Fibroblast of mammary gland (primary cell): ENCODE measurements around the gene MARS2.
A peak's percentile ranks its signal among the peaks of the same experiment; 100 is the strongest.
"Not testable (repeated sequence)": the region's sequence is repeated elsewhere in the genome, so short reads cannot be mapped to it uniquely, and the experiment has no call there.

Source experiments
- DNase-seq: peaks from one replicate; pipeline ENCODE4 v3.0.0-alpha.2; 2010; ENCODE audit warnings: low read depth
- H3K4me3 ChIP-seq: 2 replicates; pipeline ENCODE4 v1.5.1; 2011; ENCODE audit warnings: low read depth, mild to moderate bottlenecking, low read length, moderate library complexity; ENCODE audit not compliant: control insufficient read depth
- TF ChIP-seq, protein P1 (sequence below): conservative IDR thresholded peaks from 2 replicates; pipeline ENCODE4 v1.5.1; 2011; ENCODE audit warnings: low read depth, low read length, inconsistent platforms; ENCODE audit not compliant: control insufficient read depth, insufficient read depth

MARS2 gene

DNA sequence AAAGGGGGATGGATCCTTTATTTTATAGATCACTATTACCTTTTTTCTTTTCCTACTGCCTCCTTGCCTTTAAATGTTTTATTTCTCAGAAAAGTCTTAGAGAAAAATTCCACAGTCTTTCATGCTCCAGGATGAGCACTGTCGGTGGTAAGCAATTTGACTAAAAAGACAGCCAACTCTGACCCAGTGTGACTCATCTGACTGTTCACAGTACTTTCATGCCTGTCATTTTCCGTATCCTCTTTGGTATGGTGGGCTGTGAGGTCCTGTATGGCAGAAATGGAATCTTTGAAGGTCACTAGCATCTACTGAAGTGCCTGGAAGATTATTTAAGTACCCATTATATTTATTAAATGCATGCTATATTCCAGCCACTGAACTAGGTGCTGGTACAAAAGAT lies 27.7 kb upstream of the MARS2 start:
- DNase-seq = peak; percentile 70
- H3K4me3 ChIP-seq = no peak overlapping the region
- TF ChIP-seq, protein P1, sequence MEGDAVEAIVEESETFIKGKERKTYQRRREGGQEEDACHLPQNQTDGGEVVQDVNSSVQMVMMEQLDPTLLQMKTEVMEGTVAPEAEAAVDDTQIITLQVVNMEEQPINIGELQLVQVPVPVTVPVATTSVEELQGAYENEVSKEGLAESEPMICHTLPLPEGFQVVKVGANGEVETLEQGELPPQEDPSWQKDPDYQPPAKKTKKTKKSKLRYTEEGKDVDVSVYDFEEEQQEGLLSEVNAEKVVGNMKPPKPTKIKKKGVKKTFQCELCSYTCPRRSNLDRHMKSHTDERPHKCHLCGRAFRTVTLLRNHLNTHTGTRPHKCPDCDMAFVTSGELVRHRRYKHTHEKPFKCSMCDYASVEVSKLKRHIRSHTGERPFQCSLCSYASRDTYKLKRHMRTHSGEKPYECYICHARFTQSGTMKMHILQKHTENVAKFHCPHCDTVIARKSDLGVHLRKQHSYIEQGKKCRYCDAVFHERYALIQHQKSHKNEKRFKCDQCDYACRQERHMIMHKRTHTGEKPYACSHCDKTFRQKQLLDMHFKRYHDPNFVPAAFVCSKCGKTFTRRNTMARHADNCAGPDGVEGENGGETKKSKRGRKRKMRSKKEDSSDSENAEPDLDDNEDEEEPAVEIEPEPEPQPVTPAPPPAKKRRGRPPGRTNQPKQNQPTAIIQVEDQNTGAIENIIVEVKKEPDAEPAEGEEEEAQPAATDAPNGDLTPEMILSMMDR = no peak

DNA sequence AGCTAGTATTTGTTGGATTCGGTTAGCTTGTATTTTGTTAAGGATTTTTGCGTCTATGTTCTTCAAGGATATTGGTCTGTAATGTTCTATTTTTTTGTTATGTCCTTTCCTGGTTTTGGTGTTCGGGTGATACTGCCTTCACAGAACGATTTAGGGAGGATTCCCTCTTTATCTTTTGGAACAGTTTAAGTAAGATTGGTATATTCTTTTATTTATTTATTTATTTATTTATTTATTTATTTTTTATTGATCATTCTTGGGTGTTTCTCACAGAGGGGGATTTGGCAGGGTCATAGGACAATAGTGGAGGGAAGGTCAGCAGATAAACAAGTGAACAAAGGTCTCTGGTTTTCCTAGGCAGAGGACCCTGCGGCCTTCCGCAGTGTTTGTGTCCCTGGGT lies 10.0 kb upstream of the MARS2 start:
- H3K4me3 ChIP-seq, DNase-seq: not testable (repeated sequence)

DNA sequence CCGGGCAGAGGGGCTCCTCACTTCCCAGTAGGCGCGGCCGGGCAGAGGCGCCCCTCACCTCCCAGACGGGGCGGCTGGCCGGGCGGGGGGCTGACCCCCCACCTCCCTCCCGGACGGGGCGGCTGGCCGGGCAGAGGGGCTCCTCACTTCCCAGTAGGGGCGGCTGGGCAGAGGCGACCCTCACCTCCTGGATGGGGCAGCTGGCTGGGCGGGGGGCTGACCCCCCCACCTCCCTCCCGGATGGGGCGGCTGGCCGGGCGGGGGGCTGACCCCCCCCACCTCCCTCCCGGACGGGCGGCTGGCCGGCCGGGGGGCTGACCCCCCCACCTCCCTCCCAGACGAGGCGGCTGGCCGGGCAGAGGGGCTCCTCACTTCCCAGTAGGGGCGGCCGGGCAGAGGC lies 9.2 kb upstream of the MARS2 start:
- not testable (repeated sequence) for H3K4me3 ChIP-seq, DNase-seq

DNA sequence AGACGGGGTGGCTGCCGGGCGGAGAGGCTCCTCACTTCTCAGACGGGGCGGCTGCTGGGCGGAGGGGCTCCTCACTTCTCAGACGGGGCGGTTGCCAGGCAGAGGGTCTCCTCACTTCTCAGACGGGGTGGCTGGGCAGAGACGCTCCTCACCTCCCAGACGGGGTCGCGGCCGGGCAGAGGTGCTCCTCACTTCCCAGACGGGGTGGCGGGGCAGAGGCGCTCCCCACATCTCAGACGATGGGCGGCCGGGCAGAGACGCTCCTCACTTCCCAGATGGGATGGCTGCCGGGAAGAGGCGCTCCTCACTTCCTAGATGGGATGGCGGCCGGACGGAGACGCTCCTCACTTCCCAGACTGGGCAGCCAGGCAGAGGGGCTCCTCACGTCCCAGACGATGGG lies 8.6 kb upstream of the MARS2 start:
- H3K4me3 ChIP-seq, DNase-seq: not testable (repeated sequence)

DNA sequence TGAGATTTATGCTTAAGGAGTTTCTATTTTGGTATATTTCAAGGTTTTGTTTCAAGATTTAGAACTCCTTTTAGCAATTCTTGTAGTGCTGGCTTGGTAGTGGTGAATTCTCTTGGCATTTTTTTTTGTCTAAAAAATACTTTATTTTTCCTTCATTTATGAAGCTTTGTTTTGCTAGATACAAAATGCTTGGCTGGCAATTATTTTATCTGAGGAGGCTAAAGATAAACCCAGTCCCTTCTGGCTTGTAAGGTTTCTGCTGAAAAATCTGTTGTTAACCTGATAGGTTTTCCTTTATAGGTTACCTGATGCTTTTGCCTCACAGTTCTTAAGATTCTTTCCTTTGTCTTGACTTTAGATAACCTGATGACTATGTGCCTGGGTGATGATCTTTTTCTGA lies 5.4 kb upstream of the MARS2 start:
- not testable (repeated sequence) for DNase-seq, H3K4me3 ChIP-seq

DNA sequence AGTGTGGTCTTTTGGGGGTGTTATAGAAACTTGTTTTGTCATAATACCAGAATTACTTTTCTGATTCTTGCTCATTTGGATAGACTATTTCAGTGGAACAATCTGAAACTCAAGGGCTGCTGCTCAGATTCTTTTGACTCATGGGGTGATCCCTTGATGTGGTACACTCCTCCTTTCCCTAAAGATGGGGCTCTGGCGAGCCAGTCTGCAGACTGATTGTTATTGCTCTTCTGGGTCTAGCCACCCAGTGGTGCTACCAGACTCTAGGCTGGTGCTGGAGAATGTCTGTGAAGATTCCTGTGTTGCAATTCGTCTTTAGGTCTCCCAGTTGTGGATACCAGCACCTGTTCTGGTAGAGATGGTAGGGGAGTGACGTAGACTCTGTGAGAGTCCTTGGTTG lies 4.2 kb upstream of the MARS2 start:
- no peak for DNase-seq
- H3K4me3 ChIP-seq = no peak overlapping the region

DNA sequence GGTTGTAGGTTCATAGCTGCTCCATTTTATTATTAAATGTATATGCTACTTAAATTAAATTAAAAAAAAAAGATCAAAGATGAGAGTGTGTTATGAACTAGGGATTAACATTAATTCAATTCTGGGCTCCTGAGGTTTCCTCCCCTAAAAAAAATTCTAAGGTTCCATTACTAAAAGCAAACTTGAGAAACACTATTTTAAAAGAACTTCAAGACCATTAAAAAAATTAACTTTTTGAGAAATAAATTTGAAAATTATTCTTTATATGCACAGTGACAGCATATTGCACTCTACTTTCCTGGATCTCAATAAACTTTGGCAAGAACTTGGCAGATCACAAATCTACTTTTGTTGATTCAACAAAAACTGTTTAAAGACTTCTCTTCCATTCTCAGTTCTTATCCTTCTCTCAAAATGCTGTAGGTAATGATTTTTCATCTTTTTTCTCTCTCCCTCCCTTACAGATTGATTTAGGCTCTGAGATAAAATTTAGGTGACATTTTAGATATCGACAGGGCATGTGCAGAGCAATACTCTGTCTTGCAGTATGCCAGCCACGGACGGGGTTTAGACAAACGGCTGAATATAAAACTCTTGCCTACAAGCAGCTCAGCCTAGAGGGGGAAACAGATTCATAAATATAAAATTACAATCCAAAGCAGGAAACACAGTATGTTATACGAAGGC lies 592 bp upstream of the MARS2 start:
- H3K4me3 ChIP-seq = peak overlapping the region; percentile 59
- TF ChIP-seq, protein P1 = no peak
- no peak for DNase-seq

More for the DNA sequence above, 4.2 kb upstream of the MARS2 start:
- TF ChIP-seq, protein P1 = no peak

DNA sequence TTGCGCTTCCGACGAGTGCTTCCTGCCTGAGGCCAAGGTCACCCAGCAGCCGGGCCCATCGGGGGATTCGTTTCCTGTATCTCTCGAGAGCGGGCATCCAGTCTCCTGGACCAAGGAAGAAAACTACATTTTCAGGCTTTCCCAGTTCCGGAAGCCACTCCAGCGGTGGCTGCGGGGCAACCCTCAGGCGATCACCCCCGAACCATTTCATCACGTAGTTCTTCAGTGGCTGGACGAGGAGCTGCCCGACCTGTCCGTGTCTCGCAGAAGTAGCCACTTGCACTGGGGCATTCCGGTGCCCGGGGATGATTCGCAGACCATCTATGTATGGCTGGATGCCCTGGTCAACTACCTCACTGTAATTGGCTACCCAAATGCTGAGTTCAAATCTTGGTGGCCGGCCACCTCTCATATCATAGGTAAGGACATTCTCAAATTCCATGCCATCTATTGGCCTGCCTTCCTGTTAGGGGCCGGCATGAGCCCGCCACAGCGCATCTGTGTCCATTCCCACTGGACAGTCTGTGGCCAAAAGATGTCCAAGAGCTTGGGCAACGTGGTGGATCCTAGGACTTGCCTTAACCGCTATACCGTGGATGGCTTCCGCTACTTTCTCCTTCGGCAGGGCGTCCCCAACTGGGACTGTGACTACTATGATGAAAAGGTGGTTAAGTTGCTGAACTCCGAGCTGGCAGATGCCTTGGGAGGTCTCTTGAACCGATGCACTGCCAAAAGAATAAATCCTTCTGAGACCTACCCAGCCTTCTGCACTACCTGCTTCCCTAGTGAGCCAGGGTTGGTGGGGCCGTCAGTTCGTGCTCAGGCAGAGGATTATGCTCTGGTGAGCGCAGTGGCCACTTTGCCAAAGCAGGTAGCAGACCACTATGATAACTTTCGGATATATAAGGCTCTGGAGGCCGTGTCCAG lies 1.0 kb downstream of the MARS2 start:
- H3K4me3 ChIP-seq = peak overlapping the region; percentile 79
- peak; percentile 29 for DNase-seq
- TF ChIP-seq, protein P1 = no peak

DNA sequence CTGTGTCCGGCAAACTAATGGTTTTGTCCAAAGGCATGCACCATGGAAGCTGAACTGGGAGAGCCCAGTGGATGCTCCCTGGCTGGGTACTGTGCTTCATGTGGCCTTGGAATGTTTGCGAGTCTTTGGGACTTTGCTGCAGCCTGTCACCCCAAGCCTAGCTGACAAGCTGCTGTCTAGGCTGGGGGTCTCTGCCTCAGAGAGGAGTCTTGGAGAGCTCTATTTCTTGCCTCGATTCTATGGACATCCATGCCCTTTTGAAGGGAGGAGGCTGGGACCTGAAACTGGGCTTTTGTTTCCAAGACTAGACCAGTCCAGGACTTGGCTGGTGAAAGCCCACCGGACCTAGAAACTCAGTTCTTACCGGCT lies 1.7 kb downstream of the MARS2 start:
- TF ChIP-seq, protein P1 = no peak
- H3K4me3 ChIP-seq = peak overlapping the region; percentile 79
- no peak for DNase-seq
